Measurements from ENCODE around the gene PIP4P1. TPM values are rescaled to one million over a fixed set of nuclear protein-coding genes. Genes with fewer than 3 reads are reported as not detected.

The PIP4P1 gene
- total and polyA plus RNA-seq, 2 of the 13 experiments (the other 11 are each of a cell fraction or from before 2014, with no cell fraction given): 33.4 to 47.0 TPM

DNA sequence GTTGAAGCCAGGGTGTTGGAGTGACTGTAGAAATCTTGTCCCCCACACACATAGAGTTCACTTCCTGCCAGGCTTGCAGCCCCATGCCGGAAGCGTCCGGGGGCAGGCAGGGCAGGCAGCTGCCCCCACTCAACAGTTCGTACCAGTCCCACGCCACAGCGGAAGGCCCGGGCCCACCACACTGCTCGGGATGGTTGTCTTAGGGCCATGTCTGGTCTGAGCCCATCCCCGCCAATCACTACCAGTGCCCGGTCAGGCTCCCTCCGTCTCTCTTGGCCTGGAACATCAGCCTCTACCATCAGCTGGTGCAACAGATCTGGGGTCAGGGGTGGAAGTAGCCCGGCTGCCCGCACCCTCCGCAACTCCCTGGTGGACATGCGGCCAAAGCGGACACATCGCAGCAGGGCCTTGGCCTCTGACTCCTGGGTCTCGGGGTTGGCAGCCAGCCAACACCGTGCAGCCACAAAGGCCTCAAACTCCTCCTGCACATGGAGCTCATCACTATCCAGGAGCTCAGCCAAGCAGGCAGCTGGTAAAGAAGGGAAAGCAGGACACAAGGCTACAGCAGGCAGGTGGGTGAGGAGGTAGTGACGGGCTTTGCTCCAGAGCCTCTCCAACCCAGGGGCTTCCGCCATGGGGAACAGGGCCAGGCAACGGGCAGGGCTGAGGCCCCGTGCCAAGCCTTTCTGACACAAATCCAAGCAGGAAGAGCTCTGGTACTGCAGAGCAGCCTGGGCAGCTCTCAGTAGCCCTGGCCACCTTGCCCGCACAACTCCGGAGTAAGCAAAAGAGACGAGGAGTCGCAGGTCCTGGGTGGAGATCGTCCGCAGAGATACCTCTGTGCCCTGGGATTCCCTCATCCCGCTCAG lies 31.2 kb downstream of the PIP4P1 start (continued):
- TF ChIP-seq NFKBIZ (CRISPR knock-in tag; IDR thresholded peaks at IDR 0.05) (no peak), ZBTB20 (CRISPR knock-in tag; IDR thresholded peaks at IDR 0.05; ENCODE audit: borderline replicate concordance, low read depth) (peak; percentile 64; the same call in 1 of the 2 replicates), SOX5 (CRISPR knock-in tag; IDR thresholded peaks at IDR 0.05; ENCODE audit: borderline replicate concordance) (peak; percentile 41; the same call in 1 of the 2 replicates), SPEN (CRISPR knock-in tag; IDR thresholded peaks at IDR 0.05; ENCODE audit: low read depth) (peak; percentile 48), ZNF713 (CRISPR knock-in tag; IDR thresholded peaks at IDR 0.05) (0 out of 2 replicates have a peak, but pooled peaks have one; percentile 69), KDM5A (IDR thresholded peaks at IDR 0.05; ENCODE audit: borderline replicate concordance, low read length) (no peak), ZNF550 (CRISPR knock-in tag; IDR thresholded peaks at IDR 0.05; ENCODE audit: borderline replicate concordance) (0 out of 2 replicates have a peak, but pooled peaks have one; percentile 57), SOX6 (IDR thresholded peaks at IDR 0.05) (no peak), SOX6 (CRISPR knock-in tag; IDR thresholded peaks at IDR 0.05) (peak; percentile 69), CREB3 (CRISPR knock-in tag; IDR thresholded peaks at IDR 0.05) (no peak), SMAD3 (CRISPR knock-in tag; IDR thresholded peaks at IDR 0.05) (no peak), MEF2D (CRISPR knock-in tag; IDR thresholded peaks at IDR 0.05) (0 out of 2 replicates have a peak, but pooled peaks have one; percentile 26), ZNF879 (CRISPR knock-in tag; IDR thresholded peaks at IDR 0.05) (no peak), MTA1 (CRISPR knock-in tag; IDR thresholded peaks at IDR 0.05; ENCODE audit: borderline replicate concordance) (peak; percentile 82; the same call in 1 of the 2 replicates)
- TF ChIP-seq, protein P1, sequence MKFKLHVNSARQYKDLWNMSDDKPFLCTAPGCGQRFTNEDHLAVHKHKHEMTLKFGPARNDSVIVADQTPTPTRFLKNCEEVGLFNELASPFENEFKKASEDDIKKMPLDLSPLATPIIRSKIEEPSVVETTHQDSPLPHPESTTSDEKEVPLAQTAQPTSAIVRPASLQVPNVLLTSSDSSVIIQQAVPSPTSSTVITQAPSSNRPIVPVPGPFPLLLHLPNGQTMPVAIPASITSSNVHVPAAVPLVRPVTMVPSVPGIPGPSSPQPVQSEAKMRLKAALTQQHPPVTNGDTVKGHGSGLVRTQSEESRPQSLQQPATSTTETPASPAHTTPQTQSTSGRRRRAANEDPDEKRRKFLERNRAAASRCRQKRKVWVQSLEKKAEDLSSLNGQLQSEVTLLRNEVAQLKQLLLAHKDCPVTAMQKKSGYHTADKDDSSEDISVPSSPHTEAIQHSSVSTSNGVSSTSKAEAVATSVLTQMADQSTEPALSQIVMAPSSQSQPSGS (CRISPR knock-in tag; IDR thresholded peaks at IDR 0.05): peak; percentile 42; the same call in 1 of the 2 replicates
- TF ChIP-seq, protein P2, sequence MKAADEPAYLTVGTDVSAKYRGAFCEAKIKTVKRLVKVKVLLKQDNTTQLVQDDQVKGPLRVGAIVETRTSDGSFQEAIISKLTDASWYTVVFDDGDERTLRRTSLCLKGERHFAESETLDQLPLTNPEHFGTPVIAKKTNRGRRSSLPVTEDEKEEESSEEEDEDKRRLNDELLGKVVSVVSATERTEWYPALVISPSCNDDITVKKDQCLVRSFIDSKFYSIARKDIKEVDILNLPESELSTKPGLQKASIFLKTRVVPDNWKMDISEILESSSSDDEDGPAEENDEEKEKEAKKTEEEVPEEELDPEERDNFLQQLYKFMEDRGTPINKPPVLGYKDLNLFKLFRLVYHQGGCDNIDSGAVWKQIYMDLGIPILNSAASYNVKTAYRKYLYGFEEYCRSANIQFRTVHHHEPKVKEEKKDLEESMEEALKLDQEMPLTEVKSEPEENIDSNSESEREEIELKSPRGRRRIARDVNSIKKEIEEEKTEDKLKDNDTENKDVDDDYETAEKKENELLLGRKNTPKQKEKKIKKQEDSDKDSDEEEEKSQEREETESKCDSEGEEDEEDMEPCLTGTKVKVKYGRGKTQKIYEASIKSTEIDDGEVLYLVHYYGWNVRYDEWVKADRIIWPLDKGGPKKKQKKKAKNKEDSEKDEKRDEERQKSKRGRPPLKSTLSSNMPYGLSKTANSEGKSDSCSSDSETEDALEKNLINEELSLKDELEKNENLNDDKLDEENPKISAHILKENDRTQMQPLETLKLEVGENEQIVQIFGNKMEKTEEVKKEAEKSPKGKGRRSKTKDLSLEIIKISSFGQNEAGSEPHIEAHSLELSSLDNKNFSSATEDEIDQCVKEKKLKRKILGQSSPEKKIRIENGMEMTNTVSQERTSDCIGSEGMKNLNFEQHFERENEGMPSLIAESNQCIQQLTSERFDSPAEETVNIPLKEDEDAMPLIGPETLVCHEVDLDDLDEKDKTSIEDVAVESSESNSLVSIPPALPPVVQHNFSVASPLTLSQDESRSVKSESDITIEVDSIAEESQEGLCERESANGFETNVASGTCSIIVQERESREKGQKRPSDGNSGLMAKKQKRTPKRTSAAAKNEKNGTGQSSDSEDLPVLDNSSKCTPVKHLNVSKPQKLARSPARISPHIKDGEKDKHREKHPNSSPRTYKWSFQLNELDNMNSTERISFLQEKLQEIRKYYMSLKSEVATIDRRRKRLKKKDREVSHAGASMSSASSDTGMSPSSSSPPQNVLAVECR (CRISPR knock-in tag; IDR thresholded peaks at IDR 0.05; ENCODE audit: borderline replicate concordance): peak; percentile 54; the same call in 1 of the 2 replicates
- TF ChIP-seq, protein P3, sequence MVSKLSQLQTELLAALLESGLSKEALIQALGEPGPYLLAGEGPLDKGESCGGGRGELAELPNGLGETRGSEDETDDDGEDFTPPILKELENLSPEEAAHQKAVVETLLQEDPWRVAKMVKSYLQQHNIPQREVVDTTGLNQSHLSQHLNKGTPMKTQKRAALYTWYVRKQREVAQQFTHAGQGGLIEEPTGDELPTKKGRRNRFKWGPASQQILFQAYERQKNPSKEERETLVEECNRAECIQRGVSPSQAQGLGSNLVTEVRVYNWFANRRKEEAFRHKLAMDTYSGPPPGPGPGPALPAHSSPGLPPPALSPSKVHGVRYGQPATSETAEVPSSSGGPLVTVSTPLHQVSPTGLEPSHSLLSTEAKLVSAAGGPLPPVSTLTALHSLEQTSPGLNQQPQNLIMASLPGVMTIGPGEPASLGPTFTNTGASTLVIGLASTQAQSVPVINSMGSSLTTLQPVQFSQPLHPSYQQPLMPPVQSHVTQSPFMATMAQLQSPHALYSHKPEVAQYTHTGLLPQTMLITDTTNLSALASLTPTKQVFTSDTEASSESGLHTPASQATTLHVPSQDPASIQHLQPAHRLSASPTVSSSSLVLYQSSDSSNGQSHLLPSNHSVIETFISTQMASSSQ (IDR thresholded peaks at IDR 0.05; ENCODE audit: low read depth): no peak
- TF ChIP-seq, protein P3 (CRISPR knock-in tag; IDR thresholded peaks at IDR 0.05; ENCODE audit: borderline replicate concordance): peak; percentile 23; the same call in 1 of the 2 replicates
